Forelimb muscle (tissue), 1 donor: Measurements from ENCODE around the gene MAGI1. TPM values are rescaled to one million over a fixed set of nuclear protein-coding genes. Genes with fewer than 3 reads are reported as not detected.

Source experiments
- DNase-seq: peaks from one replicate; pipeline ENCODE4 v3.0.0-alpha.2; 2013; ENCODE audit warnings: low read depth
- polyA plus RNA-seq: library from polyadenylated mRNA; unstranded; fragments of 120-200 nt; gene quantifications from one replicate; pipeline ENCODE4 v1.2.1, GENCODE V29; 2013; ENCODE audit not compliant: insufficient read length

MAGI1 gene
- polyA plus RNA-seq, 1 donor, result 12.3 TPM

- DNase-seq, result no peak
These were observed 712.1 kb downstream of the MAGI1 start for GRCh38 chr3:65326574-65326973.

GRCh38 chr3:65322910-65323309 is 715.8 kb downstream of the MAGI1 start:
- no peak for DNase-seq

- DNase-seq, result no peak
These were observed 720.5 kb downstream of the MAGI1 start for GRCh38 chr3:65318231-65318630.

GRCh38 chr3:65314916-65315315 is 723.8 kb downstream of the MAGI1 start:
- DNase-seq, result no peak

- DNase-seq, result no peak
These were observed 724.4 kb downstream of the MAGI1 start for GRCh38 chr3:65314269-65314668.

GRCh38 chr3:65313666-65314065 is 725.1 kb downstream of the MAGI1 start:
- DNase-seq, result no peak

GRCh38 chr3:65305836-65306235 is 732.9 kb downstream of the MAGI1 start:
- DNase-seq, result no peak

Other genes starting within 250 kb of the MAGI1 start
- 26.4 TPM for gene SLC25A26, start 182.1 kb upstream of the MAGI1 start, polyA plus RNA-seq